Spleen (tissue), 11 donors: Measurements from ENCODE around the gene STUM. TPM values are rescaled to one million over a fixed set of nuclear protein-coding genes. Genes with fewer than 3 reads are reported as not detected.

Source experiments
- DNase-seq: peaks from one replicate; pipeline ENCODE4 v3.0.0-alpha.2; 2020
- H3K27ac ChIP-seq, 8 donors: fragments of 200-600 bp; sonication (generic) in 7 of 8; 1 replicate in 4 of 8; 2 replicates in 4 of 8; pipeline versions ENCODE4 v1.5.0 to v1.8.0; 2016 to 2021; ENCODE audit warnings: inconsistent platforms in 4 of 8, mild to moderate bottlenecking in 4 of 8, moderate library complexity in 1 of 8
- H3K27me3 ChIP-seq, 7 donors: fragments of 200-600 bp; sonication (generic) in 6 of 7; replicated peaks in 1 of 7; 1 replicate in 4 of 7; 2 replicates in 3 of 7; pipeline versions ENCODE4 v1.5.0 to v1.8.0; 2016 to 2021; ENCODE audit warnings: inconsistent platforms in 3 of 7, mild to moderate bottlenecking in 1 of 7
- H3K36me3 ChIP-seq, 6 donors: fragments of 200-600 bp; sonication (generic) in 5 of 6; 1 replicate in 4 of 6; 2 replicates in 2 of 6; pipeline versions ENCODE4 v1.5.0 to v1.8.0; 2016 to 2021; ENCODE audit warnings: inconsistent platforms in 2 of 6
- H3K4me1 ChIP-seq, 6 donors: fragments of 200-600 bp; sonication (generic) in 5 of 6; 1 replicate in 3 of 6; 2 replicates in 3 of 6; pipeline versions ENCODE4 v1.5.0 to v1.8.0; 2016 to 2021; ENCODE audit warnings: inconsistent platforms in 3 of 6
- H3K4me3 ChIP-seq, 8 donors: fragments of 200-600 bp; sonication (generic) in 7 of 8; 1 replicate in 4 of 8; 2 replicates in 4 of 8; pipeline versions ENCODE4 v1.5.0 to v1.8.0; 2016 to 2021; ENCODE audit warnings: inconsistent platforms in 4 of 8, mild to moderate bottlenecking in 4 of 8, moderate library complexity in 2 of 8
- H3K9me3 ChIP-seq, 8 donors: fragments of 200-600 bp; sonication (generic) in 7 of 8; 1 replicate in 4 of 8; 2 replicates in 4 of 8; pipeline versions ENCODE4 v1.5.0 to v1.8.0; 2016 to 2021; ENCODE audit warnings: inconsistent platforms in 4 of 8
- POLR2A ChIP-seq, 3 donors: fragments of 450-650 bp; IDR thresholded peaks; one replicate each; pipeline ENCODE4 v1.5.1; 2017; ENCODE audit warnings: antibody characterized with exemption in 3 of 3, mild to moderate bottlenecking in 1 of 3
- POLR2AphosphoS5 ChIP-seq, 3 donors: sonication (generic); formaldehyde crosslinking; IDR thresholded peaks; one replicate each; pipeline ENCODE4 v1.5.1; 2017; ENCODE audit warnings: antibody characterized with exemption in 3 of 3
- WGBS, 5 donors: extraction: QIAGEN DNeasy Blood & Tissue Kit in 3 of 5; methylation state at CpG; one replicate each; pipeline versions ENCODE4 v1.1.5 to v1.1.7; 2013 to 2018; 5-methylcytosine and 5-hydroxymethylcytosine counted together
- intact Hi-C: fragments of 100-400 bp; cut with DNase I; formaldehyde crosslinking; loops from one replicate; pipeline ENCODE4 v1.15.0; 2023; ENCODE audit warnings: low total_unique reads
- polyA plus RNA-seq, 3 donors: library from polyadenylated mRNA; stranded (reverse); fragments of 200-250 nt; gene quantifications; one replicate each; pipeline ENCODE4 v1.2.1, GENCODE V29; 2013
- total RNA-seq, 7 donors: library from RNA; depleted of rRNA in 3 of 7; stranded (reverse); fragments of >200 nt in 3 of 7; fragmentation: NEBNext Ultra II Directional in 4 of 7; extraction: Animal tissue kit (Norgen Biotek cat#: 25700) in 4 of 7; gene quantifications; one replicate each; pipeline versions ENCODE4 v1.1.0 to v1.2.1, GENCODE V29; 2016 to 2021
- TF ChIP-seq, protein P1 (sequence below), 11 experiments: fragments of 200-600 bp in 7 of 11; fragments of 450-650 bp in 4 of 11; sonication (generic) in 4 of 11; IDR thresholded peaks in 8 of 11; conservative IDR thresholded peaks in 3 of 11; 1 replicate in 7 of 11; 2 replicates in 4 of 11; pipeline versions ENCODE4 v1.4.0 to v1.8.0; 2016 to 2021; ENCODE audit warnings: antibody characterized with exemption in 11 of 11, inconsistent platforms in 4 of 11, mild to moderate bottlenecking in 1 of 11
- donor health status: healthy with polysubstance abuse.
- donor health status: DM: no; HTN: no; CAD: no; lungs with moderate emphysema.
- donor health status: DM: no; HTN: no; CAD: no.
- donor health status: Bipolar disorder and iron deficiency.
- donor health status: healthy.
- donor health status: DM: no; HTN: no; CAD: no.
- donor health status: DM: yes; HTN: yes; CAD: no.

STUM gene
- total and polyA plus RNA-seq, 10 donors: 0.11 to 2.8 (median 0.49) TPM

GRCh38 chr1:226557424-226557823 is 8.9 kb downstream of the STUM start:
- WGBS, 5 donors: 73 to 93% (median 81%) methylated on average over 2 of the region's 2 CpGs
- no peak for DNase-seq
- TF ChIP-seq POLR2AphosphoS5 (IDR thresholded peaks at IDR 0.05): no peak
- TF ChIP-seq, protein P1, sequence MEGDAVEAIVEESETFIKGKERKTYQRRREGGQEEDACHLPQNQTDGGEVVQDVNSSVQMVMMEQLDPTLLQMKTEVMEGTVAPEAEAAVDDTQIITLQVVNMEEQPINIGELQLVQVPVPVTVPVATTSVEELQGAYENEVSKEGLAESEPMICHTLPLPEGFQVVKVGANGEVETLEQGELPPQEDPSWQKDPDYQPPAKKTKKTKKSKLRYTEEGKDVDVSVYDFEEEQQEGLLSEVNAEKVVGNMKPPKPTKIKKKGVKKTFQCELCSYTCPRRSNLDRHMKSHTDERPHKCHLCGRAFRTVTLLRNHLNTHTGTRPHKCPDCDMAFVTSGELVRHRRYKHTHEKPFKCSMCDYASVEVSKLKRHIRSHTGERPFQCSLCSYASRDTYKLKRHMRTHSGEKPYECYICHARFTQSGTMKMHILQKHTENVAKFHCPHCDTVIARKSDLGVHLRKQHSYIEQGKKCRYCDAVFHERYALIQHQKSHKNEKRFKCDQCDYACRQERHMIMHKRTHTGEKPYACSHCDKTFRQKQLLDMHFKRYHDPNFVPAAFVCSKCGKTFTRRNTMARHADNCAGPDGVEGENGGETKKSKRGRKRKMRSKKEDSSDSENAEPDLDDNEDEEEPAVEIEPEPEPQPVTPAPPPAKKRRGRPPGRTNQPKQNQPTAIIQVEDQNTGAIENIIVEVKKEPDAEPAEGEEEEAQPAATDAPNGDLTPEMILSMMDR (IDR thresholded peaks at IDR 0.05 in 8 of 11, conservative IDR thresholded peaks at IDR 0.05 in 3 of 11): no peak
- TF ChIP-seq POLR2A (IDR thresholded peaks at IDR 0.05): no peak
- no peaks in the 10 kb centered on the region for H3K36me3 ChIP-seq
- H3K4me1 ChIP-seq: no peaks in the 10 kb centered on the region
- H3K9me3 ChIP-seq: no peaks in the 10 kb centered on the region
- H3K27ac ChIP-seq: no peak overlapping the region
- H3K27me3 ChIP-seq: peaks cover 0 to 10% (median 0%) of the 10 kb centered on the region in 7 donors
- intact Hi-C loops: no loop called here
- H3K4me3 ChIP-seq: no peak overlapping the region

GRCh38 chr1:226558036-226558650 is 9.6 kb downstream of the STUM start:
- Histone ChIP-seq H3K27ac (no peak overlapping the region), H3K27me3 (peaks cover 0 to 10% (median 0%) of the 10 kb centered on the region in 7 donors), H3K4me1 (no peaks in the 10 kb centered on the region), H3K36me3 (no peaks in the 10 kb centered on the region), H3K4me3 (no peak overlapping the region), H3K9me3 (no peaks in the 10 kb centered on the region)
- WGBS, 5 donors: 73 to 85% (median 74%) methylated on average over 6 of the region's 6 CpGs
- no peak for DNase-seq
- intact Hi-C loops: no loop called here
- no peak for TF ChIP-seq POLR2A (IDR thresholded peaks at IDR 0.05)
- TF ChIP-seq, protein P1 (IDR thresholded peaks at IDR 0.05 in 8 of 11, conservative IDR thresholded peaks at IDR 0.05 in 3 of 11): no peak
- TF ChIP-seq POLR2AphosphoS5 (IDR thresholded peaks at IDR 0.05): no peak

DNA sequence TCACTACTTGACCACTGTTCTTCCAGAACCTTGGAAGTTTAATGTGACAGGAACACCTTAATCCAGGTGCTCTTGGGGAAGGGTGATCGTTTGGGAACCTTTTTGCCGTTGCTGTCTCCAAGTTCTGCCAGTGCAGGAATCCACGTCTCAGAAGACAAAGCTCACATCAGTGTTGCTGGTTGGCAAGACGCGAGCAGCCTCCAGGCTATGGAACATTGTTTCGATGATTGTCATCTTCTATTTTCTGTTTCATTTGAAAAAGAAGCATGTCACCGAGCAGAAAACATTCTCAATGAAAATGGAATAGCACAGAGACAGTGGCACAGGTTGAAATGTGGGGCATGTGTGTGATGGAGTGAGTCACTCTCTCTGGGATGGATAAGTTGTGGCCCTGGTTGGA is 11.7 kb downstream of the STUM start:
- H3K27ac ChIP-seq: no peak overlapping the region
- no peaks in the 10 kb centered on the region for H3K9me3 ChIP-seq
- intact Hi-C loops: no loop called here
- no peak for DNase-seq
- peaks cover 0 to 5% (median 0%) of the 10 kb centered on the region in 7 donors for H3K27me3 ChIP-seq
- H3K4me1 ChIP-seq: no peaks in the 10 kb centered on the region
- no peaks in the 10 kb centered on the region for H3K36me3 ChIP-seq
- 89 to 95% (median 90%) methylated on average over 7 of the region's 7 CpGs for WGBS, 5 donors
- no peak overlapping the region for H3K4me3 ChIP-seq
- TF ChIP-seq POLR2A (IDR thresholded peaks at IDR 0.05): no peak
- TF ChIP-seq, protein P1 (IDR thresholded peaks at IDR 0.05 in 8 of 11, conservative IDR thresholded peaks at IDR 0.05 in 3 of 11): no peak
- TF ChIP-seq POLR2AphosphoS5 (IDR thresholded peaks at IDR 0.05): no peak

DNA sequence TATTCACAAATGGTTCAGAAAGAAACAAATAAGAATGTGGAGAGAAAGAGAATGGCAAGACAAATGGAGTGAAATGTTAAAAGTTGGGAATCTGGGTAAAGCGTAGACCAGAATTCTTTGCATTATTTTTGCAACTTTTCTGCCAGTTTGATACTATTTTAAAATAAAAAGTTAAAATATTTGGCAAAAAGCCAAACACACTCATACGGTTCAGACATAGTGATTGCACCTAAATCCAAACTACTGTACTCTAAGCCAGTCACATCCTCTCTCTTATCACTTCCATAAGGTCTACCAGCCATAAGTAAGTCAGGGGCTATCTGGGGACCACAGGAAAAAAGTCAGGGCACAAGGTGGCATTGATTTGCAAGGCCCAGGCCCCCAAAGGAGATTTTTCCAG is 14.4 kb downstream of the STUM start:
- Histone ChIP-seq H3K36me3 (no peaks in the 10 kb centered on the region), H3K27me3 (peaks cover 0 to 6% (median 0%) of the 10 kb centered on the region in 7 donors), H3K9me3 (no peaks in the 10 kb centered on the region), H3K4me3 (no peak overlapping the region), H3K27ac (no peak overlapping the region), H3K4me1 (no peaks in the 10 kb centered on the region)
- intact Hi-C loops: no loop called here
- no peak for DNase-seq
- TF ChIP-seq POLR2A (IDR thresholded peaks at IDR 0.05) (no peak), POLR2AphosphoS5 (IDR thresholded peaks at IDR 0.05) (no peak)
- TF ChIP-seq, protein P1 (IDR thresholded peaks at IDR 0.05 in 8 of 11, conservative IDR thresholded peaks at IDR 0.05 in 3 of 11): no peak
- WGBS, 5 donors: 62 to 73% (median 69%) methylated on average over 2 of the region's 2 CpGs
